ENCODE measurements around the gene TBRG1.
A peak's percentile ranks its signal among the peaks of the same experiment; 100 is the strongest.

DNA sequence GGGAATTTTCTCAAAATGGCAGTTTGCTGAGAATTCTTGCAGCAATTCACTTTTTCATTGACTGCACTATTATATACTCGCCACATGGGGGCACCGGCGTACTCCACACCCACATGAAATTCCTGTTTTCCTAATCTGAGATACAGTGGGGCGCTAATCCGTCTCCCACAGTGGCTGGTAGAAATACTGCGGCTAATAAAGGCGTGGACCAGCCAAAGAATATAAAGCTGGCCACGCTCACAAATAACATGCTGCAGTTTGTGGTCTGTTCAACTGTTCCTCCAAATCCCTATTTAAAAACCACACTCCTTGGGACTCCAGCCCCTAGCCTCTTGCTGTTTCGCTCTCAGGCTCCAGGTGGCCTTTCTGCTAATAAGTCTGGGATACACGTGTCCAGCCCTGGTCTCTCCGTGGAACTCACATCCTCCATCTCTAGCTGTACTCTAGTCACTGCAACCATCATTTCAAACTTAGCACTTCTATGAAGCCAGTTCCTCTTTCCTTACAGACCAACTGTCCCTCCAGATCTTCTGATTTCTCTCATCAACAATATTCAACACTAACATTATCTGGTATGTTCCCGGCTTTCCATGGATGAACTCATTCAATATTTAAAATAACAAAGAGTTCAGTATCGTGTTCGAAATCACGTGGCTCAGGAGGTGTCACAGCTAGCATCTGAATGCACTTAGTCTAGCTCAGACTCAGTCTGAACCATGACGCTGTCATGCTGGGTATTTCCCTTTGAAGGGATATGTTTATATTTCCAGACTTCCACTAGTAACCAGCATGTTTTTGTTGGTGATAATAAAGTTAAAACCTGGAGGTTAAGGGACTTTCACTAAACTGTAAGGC, 22.0 kb downstream of the TBRG1 start:
- TF ChIP-seq CTCF (conservative IDR thresholded peaks at IDR 0.05; ENCODE audit: low read length) (peak; percentile 94), EZH2phosphoT487 (IDR thresholded peaks at IDR 0.05; ENCODE audit: borderline replicate concordance, low read depth, low read length) (no peak)
